ENCODE measurements around the gene MRPL43.

GRCh38 chr10:100978901-100979195, 8.4 kb downstream of the MRPL43 start:
- no peak for TF ChIP-seq YY1 (IDR thresholded peaks at IDR 0.05; ENCODE audit: insufficient read depth, insufficient read length)
- no peak for TF ChIP-seq SUZ12 (IDR thresholded peaks at IDR 0.05; ENCODE audit: extremely low read depth, insufficient read depth, insufficient read length)
